Osteocyte (in vitro differentiated cells): ENCODE data around the gene DAP. TPM values are rescaled to one million over a fixed set of nuclear protein-coding genes. Genes with fewer than 3 reads are reported as not detected.

ENCODE experiments used
- DNase-seq: peaks from one replicate; pipeline ENCODE4 v3.0.0; 2021; ENCODE audit warnings: mixed read lengths; ENCODE audit not compliant: unreplicated experiment; ENCODE audit errors: extremely low spot score
- H3K27ac Mint-ChIP-seq: one replicate; pipeline ENCODE4 v1.8.0; 2021; ENCODE audit warnings: mild to moderate bottlenecking, mixed read lengths; ENCODE audit not compliant: unreplicated experiment
- H3K27me3 Mint-ChIP-seq: one replicate; pipeline ENCODE4 v1.8.0; 2021; ENCODE audit warnings: mixed read lengths; ENCODE audit not compliant: unreplicated experiment
- H3K36me3 Mint-ChIP-seq: one replicate; pipeline ENCODE4 v1.8.0; 2021; ENCODE audit warnings: mixed read lengths; ENCODE audit not compliant: unreplicated experiment
- H3K4me1 Mint-ChIP-seq: one replicate; pipeline ENCODE4 v1.8.0; 2021; ENCODE audit warnings: mixed read lengths; ENCODE audit not compliant: unreplicated experiment
- H3K4me3 Mint-ChIP-seq: one replicate; pipeline ENCODE4 v1.8.0; 2021; ENCODE audit warnings: mild to moderate bottlenecking, moderate library complexity, mixed read lengths; ENCODE audit not compliant: unreplicated experiment
- H3K9me3 Mint-ChIP-seq: one replicate; pipeline ENCODE4 v1.8.0; 2021; ENCODE audit warnings: mixed read lengths; ENCODE audit not compliant: unreplicated experiment
- total RNA-seq: library from RNA; stranded (reverse); gene quantifications from 2 replicates; pipeline ENCODE4 v1.2.1, GENCODE V29; 2021
- TF ChIP-seq, protein P1 (sequence below): fragments of 200-600 bp; sonication (generic); IDR thresholded peaks from 2 replicates; pipeline ENCODE4 v1.5.0; 2021; ENCODE audit warnings: antibody characterized with exemption, mild to moderate bottlenecking, moderate library complexity

DAP gene
- total RNA-seq, 1 donor from 2014 or later = 173 TPM

DNA sequence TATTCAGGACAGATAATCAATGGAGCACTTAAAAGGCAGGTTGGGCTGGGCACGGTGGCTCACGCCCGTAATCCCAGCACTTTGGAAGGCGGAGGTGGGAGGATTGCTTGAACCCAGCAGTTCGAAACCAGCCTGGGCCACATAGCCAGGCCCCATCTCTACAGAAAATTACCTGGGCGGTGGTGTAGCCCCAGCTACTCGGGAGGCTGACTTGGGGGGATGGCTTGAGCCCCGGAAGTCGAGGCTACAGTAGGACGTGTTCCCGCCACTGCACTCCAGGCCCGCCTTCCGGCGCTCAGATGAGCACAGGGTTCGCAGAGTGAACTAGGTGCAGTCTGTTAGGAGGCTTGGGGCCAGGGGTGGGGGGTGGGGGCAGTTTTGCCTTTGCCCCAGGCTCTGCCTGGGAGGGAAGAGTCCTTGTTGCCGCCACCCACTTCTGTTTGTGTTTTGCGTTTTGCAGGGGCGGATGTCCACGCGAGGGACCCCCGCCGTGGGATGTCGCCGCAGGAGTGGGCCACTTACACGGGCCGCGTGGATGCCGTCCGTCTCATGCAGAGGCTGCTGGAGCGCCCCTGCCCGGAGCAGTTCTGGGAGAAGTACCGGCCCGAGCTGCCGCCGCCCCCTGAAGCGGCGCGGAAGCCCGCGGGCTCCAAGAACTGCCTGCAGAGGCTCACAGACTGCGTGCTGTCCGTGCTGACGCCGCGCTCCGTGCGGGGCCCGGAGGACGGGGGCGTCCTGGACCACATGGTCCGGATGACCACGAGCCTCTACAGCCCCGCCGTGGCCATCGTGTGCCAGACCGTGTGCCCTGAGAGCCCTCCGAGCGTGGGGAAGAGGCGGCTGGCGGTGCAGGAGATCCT, 112.0 kb downstream of the DAP start:
- no peak for DNase-seq

DNA sequence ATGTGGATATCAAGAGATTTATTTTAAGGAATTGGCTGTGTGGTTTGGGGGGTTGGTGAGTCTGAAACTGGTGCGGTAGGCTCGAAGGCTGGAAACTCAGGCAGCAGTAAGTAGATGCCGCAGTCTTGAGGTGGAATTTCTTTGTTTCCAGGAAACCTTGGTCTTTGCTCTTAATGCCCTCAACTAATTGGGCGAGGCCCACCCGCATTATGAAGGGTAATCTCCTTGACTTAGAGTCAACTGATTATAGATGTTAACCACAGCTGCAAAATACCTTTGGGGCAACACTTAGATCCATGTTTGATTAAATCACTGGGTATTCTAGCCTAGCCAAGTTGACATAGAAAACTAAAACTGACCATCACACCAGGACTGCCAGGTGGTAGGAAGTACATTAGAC, 113.4 kb downstream of the DAP start:
- Mint-ChIP-seq H3K9me3 (no peaks in the 10 kb centered on the region), H3K27me3 (no peaks in the 10 kb centered on the region), H3K4me3 (no peak overlapping the region), H3K4me1 (no peaks in the 10 kb centered on the region), H3K27ac (no peak overlapping the region), H3K36me3 (no peaks in the 10 kb centered on the region)
- DNase-seq = no peak
- TF ChIP-seq, protein P1, sequence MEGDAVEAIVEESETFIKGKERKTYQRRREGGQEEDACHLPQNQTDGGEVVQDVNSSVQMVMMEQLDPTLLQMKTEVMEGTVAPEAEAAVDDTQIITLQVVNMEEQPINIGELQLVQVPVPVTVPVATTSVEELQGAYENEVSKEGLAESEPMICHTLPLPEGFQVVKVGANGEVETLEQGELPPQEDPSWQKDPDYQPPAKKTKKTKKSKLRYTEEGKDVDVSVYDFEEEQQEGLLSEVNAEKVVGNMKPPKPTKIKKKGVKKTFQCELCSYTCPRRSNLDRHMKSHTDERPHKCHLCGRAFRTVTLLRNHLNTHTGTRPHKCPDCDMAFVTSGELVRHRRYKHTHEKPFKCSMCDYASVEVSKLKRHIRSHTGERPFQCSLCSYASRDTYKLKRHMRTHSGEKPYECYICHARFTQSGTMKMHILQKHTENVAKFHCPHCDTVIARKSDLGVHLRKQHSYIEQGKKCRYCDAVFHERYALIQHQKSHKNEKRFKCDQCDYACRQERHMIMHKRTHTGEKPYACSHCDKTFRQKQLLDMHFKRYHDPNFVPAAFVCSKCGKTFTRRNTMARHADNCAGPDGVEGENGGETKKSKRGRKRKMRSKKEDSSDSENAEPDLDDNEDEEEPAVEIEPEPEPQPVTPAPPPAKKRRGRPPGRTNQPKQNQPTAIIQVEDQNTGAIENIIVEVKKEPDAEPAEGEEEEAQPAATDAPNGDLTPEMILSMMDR = no peak

More for the DNA sequence above, 112.0 kb downstream of the DAP start:
- Mint-ChIP-seq H3K4me3 (no peak overlapping the region), H3K27ac (no peak overlapping the region), H3K27me3 (no peaks in the 10 kb centered on the region), H3K36me3 (no peaks in the 10 kb centered on the region), H3K4me1 (no peaks in the 10 kb centered on the region), H3K9me3 (no peaks in the 10 kb centered on the region)
- TF ChIP-seq, protein P1 = no peak

DNA sequence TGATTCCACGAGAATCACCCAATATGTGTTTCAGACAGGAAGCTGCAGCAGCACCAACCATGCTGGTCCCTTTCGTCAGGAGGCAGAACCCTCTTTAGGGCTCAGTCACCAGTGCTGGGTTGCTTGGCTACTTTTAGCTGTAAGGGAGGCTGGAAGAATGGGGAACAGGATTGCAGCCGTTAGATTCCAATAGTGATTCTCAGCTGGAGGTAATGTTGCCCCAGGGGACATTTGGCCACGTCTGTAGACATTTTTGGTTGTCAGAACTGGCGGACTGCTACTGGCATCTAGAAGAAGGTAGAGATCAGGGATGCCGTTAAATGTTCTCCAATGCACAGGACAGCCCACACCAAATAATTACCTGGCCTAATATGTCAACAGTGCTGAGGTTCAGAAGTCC, 115.4 kb downstream of the DAP start:
- Mint-ChIP-seq H3K36me3 (no peaks in the 10 kb centered on the region), H3K4me3 (no peak overlapping the region), H3K27me3 (no peaks in the 10 kb centered on the region), H3K27ac (no peak overlapping the region), H3K4me1 (no peaks in the 10 kb centered on the region), H3K9me3 (no peaks in the 10 kb centered on the region)
- no peak for DNase-seq
- TF ChIP-seq, protein P1 = no peak

DNA sequence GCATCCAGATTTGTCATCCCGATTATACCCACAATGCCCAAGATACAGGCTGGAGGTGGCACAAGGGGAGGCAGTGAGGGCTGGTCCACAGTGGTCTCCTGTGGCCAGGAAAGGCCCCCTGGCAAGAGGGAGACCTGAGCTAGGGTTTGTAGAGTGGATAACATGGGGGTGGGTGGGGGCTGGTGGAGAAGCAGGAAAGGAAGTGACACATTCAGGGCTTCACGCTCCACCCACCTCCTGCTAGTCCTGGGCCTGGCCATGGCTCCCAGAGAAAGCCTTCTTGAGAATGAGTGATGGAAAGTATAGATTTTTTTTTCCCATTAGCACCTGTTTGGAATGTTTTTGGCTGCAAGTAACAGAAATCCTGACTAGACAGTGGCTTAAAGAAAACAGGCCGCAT, 115.9 kb downstream of the DAP start:
- Mint-ChIP-seq H3K4me1 (no peaks in the 10 kb centered on the region), H3K9me3 (no peaks in the 10 kb centered on the region), H3K4me3 (no peak overlapping the region), H3K36me3 (no peaks in the 10 kb centered on the region), H3K27ac (no peak overlapping the region), H3K27me3 (no peaks in the 10 kb centered on the region)
- DNase-seq = no peak
- TF ChIP-seq, protein P1 = no peak

DNA sequence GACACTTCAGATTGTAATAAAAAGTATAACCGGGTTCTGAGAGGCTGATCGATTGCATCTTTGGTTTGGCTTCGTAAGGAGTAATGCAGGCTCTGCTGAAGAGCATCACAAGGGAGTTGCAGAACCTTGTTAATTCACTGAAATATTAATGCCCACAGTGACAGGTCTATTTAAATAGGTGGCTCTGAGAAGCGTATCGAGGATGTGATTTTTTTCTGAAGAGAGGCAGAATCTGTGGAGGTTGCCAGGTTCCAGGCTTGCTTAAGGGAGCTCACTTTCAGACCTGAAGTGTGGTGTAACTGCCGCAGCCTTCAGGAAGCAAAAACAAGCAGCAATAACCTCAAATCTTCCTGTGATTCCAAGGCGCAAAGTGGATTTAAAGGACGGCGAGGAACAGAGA, 116.8 kb downstream of the DAP start:
- no peak for DNase-seq
- no peak overlapping the region for H3K27ac Mint-ChIP-seq
- no peaks in the 10 kb centered on the region for H3K4me1 Mint-ChIP-seq
- H3K36me3 Mint-ChIP-seq = no peaks in the 10 kb centered on the region
- H3K4me3 Mint-ChIP-seq = no peak overlapping the region
- H3K27me3 Mint-ChIP-seq = no peaks in the 10 kb centered on the region
- no peaks in the 10 kb centered on the region for H3K9me3 Mint-ChIP-seq
- TF ChIP-seq, protein P1 = no peak
